Glutamatergic neuron (in vitro differentiated cells): Measurements from ENCODE around the gene SENP6. TPM values are rescaled to one million over a fixed set of nuclear protein-coding genes. Genes with fewer than 3 reads are reported as not detected.

Experiments
- DNase-seq: peaks from one replicate; pipeline ENCODE4 v3.0.0; 2022
- H3K27ac Mint-ChIP-seq: one replicate; pipeline ENCODE4 v1.8.0; 2020; ENCODE audit warnings: mild to moderate bottlenecking, mixed read lengths, inconsistent platforms; ENCODE audit not compliant: unreplicated experiment
- H3K27me3 Mint-ChIP-seq: one replicate; pipeline ENCODE4 v1.8.0; 2020; ENCODE audit warnings: mild to moderate bottlenecking, moderate library complexity, mixed read lengths, inconsistent platforms; ENCODE audit not compliant: unreplicated experiment
- H3K36me3 Mint-ChIP-seq: one replicate; pipeline ENCODE4 v1.8.0; 2020; ENCODE audit warnings: mild to moderate bottlenecking, mixed read lengths, inconsistent platforms; ENCODE audit not compliant: unreplicated experiment
- H3K4me1 Mint-ChIP-seq: one replicate; pipeline ENCODE4 v1.8.0; 2020; ENCODE audit warnings: mild to moderate bottlenecking, low read depth, mixed read lengths, inconsistent platforms; ENCODE audit not compliant: unreplicated experiment
- H3K4me3 Mint-ChIP-seq: one replicate; pipeline ENCODE4 v1.8.0; 2020; ENCODE audit warnings: mild to moderate bottlenecking, mixed read lengths, inconsistent platforms; ENCODE audit not compliant: unreplicated experiment
- H3K9me3 Mint-ChIP-seq: one replicate; pipeline ENCODE4 v1.8.0; 2020; ENCODE audit warnings: mild to moderate bottlenecking, moderate library complexity, mixed read lengths, inconsistent platforms; ENCODE audit not compliant: unreplicated experiment
- total RNA-seq: library from RNA; stranded (reverse); fragmentation: NEBNext Ultra II Directional; extraction: Animal tissue kit (Norgen Biotek cat#: 25700); gene quantifications from one replicate; pipeline ENCODE4 v1.2.1, GENCODE V29; 2021; ENCODE audit not compliant: unreplicated experiment
- TF ChIP-seq, protein P1 (sequence below): fragments of 200-600 bp; sonication (generic); IDR thresholded peaks from one replicate; pipeline ENCODE4 v1.5.0; 2021; ENCODE audit not compliant: partially characterized antibody, unreplicated experiment

SENP6 gene
- total RNA-seq, 1 donor from 2014 or later = 113 TPM

DNA sequence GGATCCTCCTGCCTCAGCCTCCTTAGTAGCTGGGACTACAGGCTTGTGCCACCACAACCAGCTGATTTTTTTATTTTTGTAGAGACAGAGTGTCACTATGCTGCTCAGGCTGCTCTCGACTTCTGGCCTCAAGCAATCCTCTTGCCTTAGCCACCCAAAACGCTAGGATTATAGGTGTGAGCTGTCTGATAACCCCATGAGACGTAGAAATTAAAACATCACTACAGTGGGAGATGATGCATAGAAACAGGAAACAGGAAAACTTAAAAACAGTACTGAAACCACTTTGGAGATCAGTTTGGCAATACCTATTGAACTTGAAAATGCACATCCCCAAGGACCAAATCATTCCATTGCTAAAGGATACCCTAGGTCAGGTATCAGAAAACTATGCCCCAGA lies 10.8 kb downstream of the SENP6 start:
- Mint-ChIP-seq H3K9me3 (no peaks in the 10 kb centered on the region), H3K27me3 (peaks cover 2% of the 10 kb centered on the region), H3K4me3 (no peak overlapping the region), H3K4me1 (peaks cover 9% of the 10 kb centered on the region), H3K27ac (no peak overlapping the region), H3K36me3 (peaks cover under 1% of the 10 kb centered on the region)
- TF ChIP-seq, protein P1, sequence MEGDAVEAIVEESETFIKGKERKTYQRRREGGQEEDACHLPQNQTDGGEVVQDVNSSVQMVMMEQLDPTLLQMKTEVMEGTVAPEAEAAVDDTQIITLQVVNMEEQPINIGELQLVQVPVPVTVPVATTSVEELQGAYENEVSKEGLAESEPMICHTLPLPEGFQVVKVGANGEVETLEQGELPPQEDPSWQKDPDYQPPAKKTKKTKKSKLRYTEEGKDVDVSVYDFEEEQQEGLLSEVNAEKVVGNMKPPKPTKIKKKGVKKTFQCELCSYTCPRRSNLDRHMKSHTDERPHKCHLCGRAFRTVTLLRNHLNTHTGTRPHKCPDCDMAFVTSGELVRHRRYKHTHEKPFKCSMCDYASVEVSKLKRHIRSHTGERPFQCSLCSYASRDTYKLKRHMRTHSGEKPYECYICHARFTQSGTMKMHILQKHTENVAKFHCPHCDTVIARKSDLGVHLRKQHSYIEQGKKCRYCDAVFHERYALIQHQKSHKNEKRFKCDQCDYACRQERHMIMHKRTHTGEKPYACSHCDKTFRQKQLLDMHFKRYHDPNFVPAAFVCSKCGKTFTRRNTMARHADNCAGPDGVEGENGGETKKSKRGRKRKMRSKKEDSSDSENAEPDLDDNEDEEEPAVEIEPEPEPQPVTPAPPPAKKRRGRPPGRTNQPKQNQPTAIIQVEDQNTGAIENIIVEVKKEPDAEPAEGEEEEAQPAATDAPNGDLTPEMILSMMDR = no peak
- DNase-seq = no peak

DNA sequence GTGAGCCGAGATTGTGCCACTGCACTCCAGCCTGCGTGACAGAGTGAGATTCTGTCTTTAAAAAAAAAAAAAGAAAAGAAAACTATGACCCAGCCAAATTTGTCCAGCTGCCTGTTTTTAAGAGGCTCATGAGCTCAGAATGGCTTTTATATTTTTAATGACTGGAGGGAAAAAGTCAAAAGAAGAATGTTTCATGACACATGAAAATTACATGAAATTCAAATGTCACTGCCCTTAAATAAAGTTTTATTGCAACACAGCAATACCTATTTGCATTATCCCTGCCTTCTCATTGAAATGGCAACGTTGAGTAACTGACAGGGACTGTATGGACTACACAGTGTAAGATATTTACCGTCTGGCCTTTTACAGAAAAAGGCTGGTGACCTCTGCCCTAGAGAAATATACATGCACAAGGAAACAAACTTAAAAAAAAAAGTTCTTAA lies 11.4 kb downstream of the SENP6 start:
- peaks cover 2% of the 10 kb centered on the region for H3K27me3 Mint-ChIP-seq
- peaks cover 7% of the 10 kb centered on the region for H3K4me1 Mint-ChIP-seq
- peaks cover 4% of the 10 kb centered on the region for H3K36me3 Mint-ChIP-seq
- H3K9me3 Mint-ChIP-seq = no peaks in the 10 kb centered on the region
- no peak for DNase-seq
- no peak overlapping the region for H3K27ac Mint-ChIP-seq
- no peak overlapping the region for H3K4me3 Mint-ChIP-seq
- TF ChIP-seq, protein P1 = no peak

DNA sequence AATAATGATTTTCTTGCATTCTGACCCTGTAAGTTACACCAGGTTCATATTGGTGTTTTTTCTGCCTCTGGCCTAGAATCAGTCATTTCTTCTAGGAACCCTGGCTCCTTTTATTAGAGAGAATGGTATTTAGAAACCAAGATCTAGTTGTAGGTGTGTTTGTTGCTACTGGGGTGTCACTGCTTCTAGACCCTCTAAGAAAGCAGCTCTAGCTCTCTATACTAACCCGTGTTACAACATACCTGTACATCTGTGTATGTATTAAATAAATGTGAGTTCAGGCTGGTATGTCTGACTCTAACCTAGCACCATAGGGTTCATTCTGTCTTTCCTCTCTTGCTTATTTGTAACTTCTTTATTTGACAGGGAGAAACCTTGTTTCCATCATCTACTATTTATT lies 16.8 kb downstream of the SENP6 start:
- Mint-ChIP-seq H3K27ac (no peak overlapping the region), H3K27me3 (no peaks in the 10 kb centered on the region), H3K9me3 (peaks cover 3% of the 10 kb centered on the region), H3K4me3 (no peak overlapping the region), H3K36me3 (peaks cover 4% of the 10 kb centered on the region), H3K4me1 (peaks cover 4% of the 10 kb centered on the region)
- TF ChIP-seq, protein P1 = no peak
- DNase-seq = no peak

DNA sequence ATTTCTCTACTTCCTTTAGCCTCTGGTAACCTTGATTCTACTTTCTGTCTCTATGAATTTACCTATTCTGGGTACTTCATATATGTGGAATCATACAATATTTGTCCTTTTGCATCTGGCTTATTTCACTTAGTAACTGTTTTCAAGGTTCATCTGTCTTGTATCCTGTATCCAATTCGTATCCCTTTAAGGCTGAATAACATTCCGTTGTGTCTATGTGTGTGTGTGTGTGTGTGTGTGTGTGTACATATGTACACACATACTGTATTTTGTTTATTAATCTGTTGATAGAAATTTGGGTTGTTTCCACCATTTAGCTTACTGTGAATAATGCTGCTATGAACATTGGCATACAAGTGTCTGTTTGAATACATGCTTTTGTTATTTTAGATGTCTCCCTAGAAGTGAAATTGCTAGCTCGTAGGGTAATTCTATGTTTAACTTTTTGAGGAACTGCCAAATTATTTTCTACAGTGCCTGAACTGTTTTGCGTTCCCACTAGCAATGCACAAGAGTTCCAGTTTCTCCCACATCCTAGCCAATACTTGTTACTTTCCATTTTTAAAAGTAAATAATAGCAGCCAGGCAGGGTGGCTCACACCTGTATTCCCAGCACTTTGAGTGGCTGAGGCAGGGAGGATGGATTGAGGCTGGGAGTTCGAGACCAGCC lies 17.7 kb downstream of the SENP6 start:
- DNase-seq = no peak
- H3K36me3 Mint-ChIP-seq = peaks cover 4% of the 10 kb centered on the region
- TF ChIP-seq, protein P1 = no peak
- H3K27me3 Mint-ChIP-seq = no peaks in the 10 kb centered on the region
- peaks cover 3% of the 10 kb centered on the region for H3K9me3 Mint-ChIP-seq
- H3K27ac Mint-ChIP-seq = no peak overlapping the region
- H3K4me1 Mint-ChIP-seq = peaks cover 4% of the 10 kb centered on the region
- H3K4me3 Mint-ChIP-seq = no peak overlapping the region
